Right cardiac atrium (tissue), 5 donors: ENCODE data around the gene GFAP. TPM values are rescaled to one million over a fixed set of nuclear protein-coding genes. Genes with fewer than 3 reads are reported as not detected.
A peak's percentile ranks its signal among the peaks of the same experiment; 100 is the strongest.
"Not testable (repeated sequence)": the region's sequence is repeated elsewhere in the genome, so short reads cannot be mapped to it uniquely, and the experiment has no call there.

Experiments used
- ATAC-seq, 2 donors: fragments of 200-7000 bp; cut with Tn5 transposase; one replicate each; pipeline versions ENCODE4 v1.8.0 to v1.9.1; 2020; ENCODE audit warnings: moderate library complexity in 2 of 2, mild to moderate bottlenecking in 1 of 2
- DNase-seq, 3 donors: peaks; one replicate each; pipeline ENCODE4 v3.0.0-alpha.2; 2020
- H3K27ac ChIP-seq: one replicate; pipeline ENCODE4 v1.5.1; 2013; ENCODE audit warnings: mild to moderate bottlenecking, low read length, control low read depth, moderate library complexity
- H3K27me3 ChIP-seq: one replicate; pipeline ENCODE4 v1.6.1; 2013; ENCODE audit not compliant: control insufficient read depth, insufficient read depth
- H3K4me1 ChIP-seq: one replicate; pipeline ENCODE4 v1.6.1; 2013; ENCODE audit warnings: low read length; ENCODE audit not compliant: control insufficient read depth, insufficient read depth
- H3K4me3 ChIP-seq: one replicate; pipeline ENCODE4 v1.5.1; 2013; ENCODE audit warnings: low read length, control low read depth
- H3K9me3 ChIP-seq: one replicate; pipeline ENCODE4 v1.6.1; 2013; ENCODE audit warnings: low read length; ENCODE audit not compliant: control insufficient read depth
- WGBS: extraction: QIAGEN DNeasy Blood & Tissue Kit; methylation state at CpG from one replicate; pipeline ENCODE4 v1.1.7; 2013; 5-methylcytosine and 5-hydroxymethylcytosine counted together
- intact Hi-C, 4 donors: fragments of 100-400 bp; cut with DNase I; formaldehyde crosslinking; loops; one replicate each; pipeline versions ENCODE4 v1.11.0 to v1.14.0; 2022 to 2023
- polyA plus RNA-seq: library from polyadenylated mRNA; stranded (reverse); fragments of 200-250 nt; gene quantifications from one replicate; pipeline ENCODE4 v1.2.3, GENCODE V29; 2013
- total RNA-seq, 4 donors: library from RNA; stranded (reverse); fragmentation: NEBNext Ultra II Directional; extraction: Animal tissue kit (Norgen Biotek cat#: 25700); gene quantifications; one replicate each; pipeline ENCODE4 v1.2.1, GENCODE V29; 2021
- donor health status: healthy with polysubstance abuse.
- donor health status: DM: no; HTN: yes; CAD: no.
- donor health status: DM: no; HTN: no; CAD: no.
- donor health status: DM: no; HTN: yes; CAD: no; lungs with severe emphysema.
- donor health status: DM: yes; HTN: yes; CAD: no.

The GFAP gene
- total and polyA plus RNA-seq, 5 donors = 4.6 to 8.3 (median 4.8) TPM

DNA sequence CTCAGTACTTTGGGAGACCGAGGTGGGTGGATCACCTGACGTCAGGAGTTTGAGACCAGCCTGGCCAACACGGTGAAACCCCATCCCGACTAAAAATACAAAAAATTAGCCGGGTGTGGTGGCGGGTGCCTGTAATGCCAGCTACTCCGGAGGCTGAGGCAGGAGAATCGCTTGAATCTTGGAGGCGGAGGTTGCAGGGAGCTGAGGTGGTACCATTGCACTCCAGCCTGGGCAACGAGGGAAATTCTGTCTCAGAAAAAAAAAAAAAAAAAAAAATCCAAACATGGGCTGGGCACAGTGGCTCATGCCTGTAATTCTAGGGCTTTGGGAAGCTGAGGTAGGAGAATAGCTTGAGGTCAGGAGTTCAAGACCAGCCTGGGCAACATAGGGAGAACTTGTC, 30.4 kb upstream of the GFAP start:
- DNase-seq, H3K4me1 ChIP-seq, H3K9me3 ChIP-seq, H3K27ac ChIP-seq, H3K4me3 ChIP-seq, H3K27me3 ChIP-seq, intact Hi-C loops, ATAC-seq: not testable (repeated sequence)
- 96% methylated on average over 9 of the region's 10 CpGs for WGBS

- Histone ChIP-seq H3K27me3 (no peaks in the 10 kb centered on the region), H3K9me3 (no peaks in the 10 kb centered on the region), H3K27ac (no peak overlapping the region), H3K4me3 (no peak overlapping the region), H3K4me1 (no peaks in the 10 kb centered on the region)
- 82% methylated on average over 4 of the region's 4 CpGs for WGBS
- ATAC-seq (no peak), DNase-seq (no peak)
- intact Hi-C loops = no loop called here
Measured at GRCh38 chr17:44942456-44942855, 27.2 kb upstream of the GFAP start.

DNA sequence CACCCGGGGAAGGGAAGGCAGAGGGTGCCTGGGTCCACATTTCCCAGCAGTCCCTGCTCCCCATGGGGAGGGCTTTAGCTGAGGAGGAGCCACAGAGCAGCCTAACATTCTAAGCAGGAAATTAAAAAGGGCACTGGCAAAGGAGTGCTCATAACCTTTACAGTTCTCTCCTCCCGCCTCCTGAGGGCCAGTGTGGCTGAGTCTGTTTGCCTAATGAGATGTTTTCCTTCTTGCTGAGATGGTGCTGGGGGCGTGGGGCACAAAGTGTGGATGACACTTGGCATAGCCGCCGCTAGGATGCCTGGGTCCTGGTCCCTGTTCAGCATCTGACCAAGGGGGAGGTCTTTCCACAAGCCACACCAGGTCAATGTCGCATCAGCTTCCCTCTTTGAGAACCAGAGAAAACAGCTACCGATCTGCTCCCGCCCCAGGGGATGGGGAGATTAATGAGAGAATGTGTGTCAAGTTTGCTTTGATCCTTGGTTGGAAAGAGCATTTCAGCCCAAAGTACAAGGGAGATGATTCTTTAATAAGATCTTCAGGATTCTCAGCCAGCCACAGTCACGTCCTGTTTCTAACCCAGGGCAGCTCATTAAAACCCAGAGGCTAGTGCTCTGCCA, 26.5 kb upstream of the GFAP start:
- ATAC-seq = no peak
- 84% methylated on average over 9 of the region's 9 CpGs for WGBS
- Histone ChIP-seq H3K4me1 (no peaks in the 10 kb centered on the region), H3K4me3 (no peak overlapping the region), H3K27ac (no peak overlapping the region), H3K9me3 (no peaks in the 10 kb centered on the region), H3K27me3 (no peaks in the 10 kb centered on the region)
- no peak for DNase-seq
- intact Hi-C loops = no loop called here

GRCh38 chr17:44940768-44941167, 25.5 kb upstream of the GFAP start:
- ATAC-seq = no peak
- intact Hi-C loops = no loop called here
- Histone ChIP-seq H3K27me3 (no peaks in the 10 kb centered on the region), H3K4me1 (no peaks in the 10 kb centered on the region), H3K27ac (no peak overlapping the region), H3K9me3 (no peaks in the 10 kb centered on the region), H3K4me3 (no peak overlapping the region)
- 63% methylated on average over 1 of the region's 1 CpG for WGBS
- DNase-seq = no peak

GRCh38 chr17:44940317-44940716, 25.0 kb upstream of the GFAP start:
- H3K9me3 ChIP-seq = no peaks in the 10 kb centered on the region

GRCh38 chr17:44935116-44935515, 19.8 kb upstream of the GFAP start:
- WGBS = 92% methylated on average over 9 of the region's 9 CpGs
- ATAC-seq = no peak
- Histone ChIP-seq H3K4me3 (no peak overlapping the region), H3K9me3 (no peaks in the 10 kb centered on the region), H3K27ac (no peak overlapping the region), H3K27me3 (no peaks in the 10 kb centered on the region), H3K4me1 (no peaks in the 10 kb centered on the region)
- intact Hi-C loops = no loop called here
- no peak for DNase-seq

More at GRCh38 chr17:44940317-44940716, 25.0 kb upstream of the GFAP start:
- DNase-seq (no peak), ATAC-seq (no peak)
- WGBS = 58% methylated on average over 4 of the region's 4 CpGs
- Histone ChIP-seq H3K4me3 (no peak overlapping the region), H3K27ac (no peak overlapping the region), H3K4me1 (no peaks in the 10 kb centered on the region), H3K27me3 (no peaks in the 10 kb centered on the region)
- intact Hi-C loops = no loop called here

DNA sequence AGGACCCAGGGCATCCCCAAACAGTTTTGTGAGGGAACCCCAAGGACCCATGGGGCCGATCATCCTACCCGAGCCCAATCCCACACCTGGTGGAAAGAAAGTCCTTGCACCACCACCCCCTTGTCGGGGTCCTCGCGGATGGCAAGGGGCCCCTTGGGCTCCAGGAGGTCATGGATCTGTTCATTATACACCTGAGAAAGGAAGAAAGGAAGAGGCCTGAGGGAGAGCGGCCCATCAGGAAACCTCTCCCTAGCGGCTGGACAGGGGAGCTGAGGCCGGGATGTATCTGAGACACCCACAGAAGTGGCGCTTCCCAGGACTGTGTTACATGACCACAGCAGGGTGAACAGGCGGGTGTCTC, 19.4 kb upstream of the GFAP start:
- H3K9me3 ChIP-seq = no peaks in the 10 kb centered on the region
- ATAC-seq (no peak), DNase-seq (no peak)
- H3K4me3 ChIP-seq = no peak overlapping the region
- H3K4me1 ChIP-seq = no peaks in the 10 kb centered on the region
- no peak overlapping the region for H3K27ac ChIP-seq
- WGBS = 96% methylated on average over 10 of the region's 10 CpGs
- intact Hi-C loops = no loop called here
- no peaks in the 10 kb centered on the region for H3K27me3 ChIP-seq

- intact Hi-C loops = no loop called here
- Histone ChIP-seq H3K9me3 (no peaks in the 10 kb centered on the region), H3K4me1 (no peaks in the 10 kb centered on the region), H3K4me3 (no peak overlapping the region), H3K27me3 (no peaks in the 10 kb centered on the region), H3K27ac (no peak overlapping the region)
- peak in 1 of 2 donors; percentile 49 for ATAC-seq
- WGBS = 93% methylated on average over 34 of the region's 34 CpGs
- DNase-seq = no peak
Measured at GRCh38 chr17:44933824-44934744, 18.8 kb upstream of the GFAP start.

DNA sequence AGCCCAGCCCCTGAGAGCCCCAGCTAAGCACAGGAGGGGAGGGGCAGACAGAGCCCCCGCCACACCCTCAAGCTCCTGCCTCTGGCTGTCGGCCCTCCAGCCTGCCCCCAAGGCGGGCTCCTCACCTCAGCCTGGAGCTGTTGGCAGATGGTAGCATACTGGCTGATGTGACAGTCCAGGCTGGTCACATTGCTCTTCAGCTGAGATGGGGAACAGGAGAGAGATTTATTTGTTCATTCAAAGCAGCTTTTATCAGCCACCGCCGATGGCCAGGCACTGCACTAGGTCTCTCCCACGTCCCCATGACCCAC, 17.4 kb upstream of the GFAP start:
- Histone ChIP-seq H3K27me3 (no peaks in the 10 kb centered on the region), H3K9me3 (no peaks in the 10 kb centered on the region), H3K27ac (no peak overlapping the region), H3K4me3 (no peak overlapping the region), H3K4me1 (no peaks in the 10 kb centered on the region)
- DNase-seq (no peak), ATAC-seq (peak; percentile 17 to 76)
- intact Hi-C loops = no loop called here
- WGBS = 73% methylated on average over 6 of the region's 6 CpGs

- DNase-seq = no peak
- H3K27me3 ChIP-seq = no peaks in the 10 kb centered on the region
- intact Hi-C loops = no loop called here
- peak in 1 of 2 donors; percentile 3 for ATAC-seq
- no peaks in the 10 kb centered on the region for H3K4me1 ChIP-seq
- H3K9me3 ChIP-seq = no peaks in the 10 kb centered on the region
- H3K4me3 ChIP-seq = no peak overlapping the region
- WGBS = 92% methylated on average over 8 of the region's 8 CpGs
- no peak overlapping the region for H3K27ac ChIP-seq
Measured at GRCh38 chr17:44932096-44932786, 16.9 kb upstream of the GFAP start.

- intact Hi-C loops = no loop called here
- Histone ChIP-seq H3K27me3 (no peaks in the 10 kb centered on the region), H3K4me3 (no peak overlapping the region), H3K4me1 (no peaks in the 10 kb centered on the region), H3K27ac (no peak overlapping the region), H3K9me3 (no peaks in the 10 kb centered on the region)
- no peak for ATAC-seq
- WGBS = 71% methylated on average over 5 of the region's 5 CpGs
- DNase-seq = no peak
Measured at GRCh38 chr17:44931376-44931775, 16.1 kb upstream of the GFAP start.
